ENCODE data around the gene MAD2L1BP. TPM values are rescaled to one million over a fixed set of nuclear protein-coding genes. Genes with fewer than 3 reads are reported as not detected.

The MAD2L1BP gene
- total RNA-seq, 1 experiment from 2014 or later, result 46.3 TPM

DNA sequence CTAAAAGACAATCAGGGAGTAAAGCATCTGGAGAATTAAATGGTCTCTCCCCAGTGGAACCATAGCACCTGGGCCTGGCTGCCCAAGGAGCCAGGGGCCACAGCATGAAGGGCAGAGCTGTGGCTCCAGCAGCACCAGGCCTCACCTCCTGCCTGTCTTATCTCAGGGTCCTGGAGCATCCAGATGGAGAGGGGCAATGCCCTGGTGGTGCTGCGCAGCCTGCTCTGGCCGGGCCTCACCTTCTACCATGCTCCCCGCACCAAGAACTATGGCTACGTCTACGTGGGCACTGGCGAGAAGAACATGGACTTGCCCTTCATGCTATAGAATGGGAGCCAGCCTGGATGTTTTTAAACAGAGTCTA is 35.0 kb downstream of the MAD2L1BP start:
- no peak overlapping the region for H3K56ac ChIP-seq (ENCODE audit: insufficient read length, low read depth, low read length)
- no peak overlapping the region for H2BK15ac ChIP-seq (ENCODE audit: low read depth, low read length)
- no peak overlapping the region for H3K23ac ChIP-seq (ENCODE audit: insufficient read length, low read depth, low read length)
- no peak overlapping the region for H3K4me2 ChIP-seq (ENCODE audit: insufficient read depth, insufficient read length, low read length)
- WGBS (ENCODE audit: extremely low coverage, insufficient read length, low lambda C conversion rate), result no CpG with 5 or more reads among the region's 6 CpGs
- H4K5ac ChIP-seq (ENCODE audit: insufficient read length, low read depth, low read length), result no peak overlapping the region
- no peaks in the 10 kb centered on the region for H3K79me1 ChIP-seq (ENCODE audit: insufficient read depth, low read depth, low read length, poor library complexity, severe bottlenecking)
- no peaks in the 10 kb centered on the region for H3K27me3 ChIP-seq (ENCODE audit: insufficient read depth, low read length)
- H3T11ph ChIP-seq (ENCODE audit: low read length), result no peak overlapping the region
- no peak overlapping the region for H3K27ac ChIP-seq (ENCODE audit: insufficient read length, low read depth, low read length)
- no peaks in the 10 kb centered on the region for H3K23me2 ChIP-seq (ENCODE audit: insufficient read length, low read depth, low read length, poor library complexity, severe bottlenecking)
- Mint-ChIP-seq H3K4me1 (peaks cover 32 to 39% of the 10 kb centered on the region in 2 experiments), H3K9me3 (no peaks in the 10 kb centered on the region; a peak in 2 of 5 replicates), H3K36me3 (ENCODE audit: insufficient read depth in 1 of 3, low read depth in 3 of 3) (peaks cover 26 to 53% (median 49%) of the 10 kb centered on the region in 3 experiments), H3K4me3 (no peak overlapping the region), H3K27me3 (ENCODE audit: low read depth) (peaks cover 12% of the 10 kb centered on the region), H3K27ac (peak overlapping the region in 2 of 3 experiments; percentile 73 to 75; a peak in 2 of 7 replicates)
- no peak for DNase-seq
- peaks cover 4% of the 10 kb centered on the region for H3K4me1 ChIP-seq (ENCODE audit: insufficient read depth, low read length)
- no peak overlapping the region for H3K14ac ChIP-seq (ENCODE audit: insufficient read depth, low read length)
- no peaks in the 10 kb centered on the region for H4K20me1 ChIP-seq (ENCODE audit: control insufficient read depth, insufficient read depth, insufficient read length)
- H3K18ac ChIP-seq (ENCODE audit: insufficient read length, low read depth, low read length), result no peak overlapping the region
- no peak overlapping the region for H2BK120ac ChIP-seq (ENCODE audit: low read depth, low read length, poor library complexity, severe bottlenecking)
- TF ChIP-seq, protein P1, sequence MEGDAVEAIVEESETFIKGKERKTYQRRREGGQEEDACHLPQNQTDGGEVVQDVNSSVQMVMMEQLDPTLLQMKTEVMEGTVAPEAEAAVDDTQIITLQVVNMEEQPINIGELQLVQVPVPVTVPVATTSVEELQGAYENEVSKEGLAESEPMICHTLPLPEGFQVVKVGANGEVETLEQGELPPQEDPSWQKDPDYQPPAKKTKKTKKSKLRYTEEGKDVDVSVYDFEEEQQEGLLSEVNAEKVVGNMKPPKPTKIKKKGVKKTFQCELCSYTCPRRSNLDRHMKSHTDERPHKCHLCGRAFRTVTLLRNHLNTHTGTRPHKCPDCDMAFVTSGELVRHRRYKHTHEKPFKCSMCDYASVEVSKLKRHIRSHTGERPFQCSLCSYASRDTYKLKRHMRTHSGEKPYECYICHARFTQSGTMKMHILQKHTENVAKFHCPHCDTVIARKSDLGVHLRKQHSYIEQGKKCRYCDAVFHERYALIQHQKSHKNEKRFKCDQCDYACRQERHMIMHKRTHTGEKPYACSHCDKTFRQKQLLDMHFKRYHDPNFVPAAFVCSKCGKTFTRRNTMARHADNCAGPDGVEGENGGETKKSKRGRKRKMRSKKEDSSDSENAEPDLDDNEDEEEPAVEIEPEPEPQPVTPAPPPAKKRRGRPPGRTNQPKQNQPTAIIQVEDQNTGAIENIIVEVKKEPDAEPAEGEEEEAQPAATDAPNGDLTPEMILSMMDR (conservative IDR thresholded peaks at IDR 0.05), result no peak
- no peak overlapping the region for H4K91ac ChIP-seq (ENCODE audit: insufficient read length, low read depth, low read length)
- no peak overlapping the region for H2BK12ac ChIP-seq (ENCODE audit: insufficient read length, low read depth, low read length)
- no peaks in the 10 kb centered on the region for H3K9me3 ChIP-seq (ENCODE audit: control insufficient read depth, low read depth, low read length)
- no peak overlapping the region for H2AK5ac ChIP-seq (ENCODE audit: insufficient read length, low read length)
- H3K4ac ChIP-seq (ENCODE audit: low read depth, low read length), result no peak overlapping the region
- no peak overlapping the region for H4K8ac ChIP-seq (replicated peaks; ENCODE audit: insufficient read length, low read depth, low read length)
- H2BK20ac ChIP-seq (ENCODE audit: low read depth, low read length, poor library complexity, severe bottlenecking), result no peak overlapping the region
- H2AFZ ChIP-seq (ENCODE audit: low read length), result no peak overlapping the region
- H2BK5ac ChIP-seq (ENCODE audit: insufficient read length, low read length), result no peak overlapping the region
- no peak overlapping the region for H3K9ac ChIP-seq (ENCODE audit: extremely low read depth, insufficient read length, low read length)
- H3K79me2 ChIP-seq (ENCODE audit: insufficient read depth, low read length), result no peaks in the 10 kb centered on the region
